Measurements from ENCODE around the gene KLHL13.

The KLHL13 gene

GRCh38 chrX:118047446-118048186 lies 69.0 kb downstream of the KLHL13 start:
- DNase-seq (ENCODE audit: extremely low read depth, insufficient read length): no peak
- no peak for TF ChIP-seq CTCF (IDR thresholded peaks at IDR 0.05; ENCODE audit: insufficient read depth, low read length, poor library complexity, severe bottlenecking)
- Histone ChIP-seq H3K4me3 (replicated peaks; ENCODE audit: low read depth, low read length) (no peak overlapping the region), H3K36me3 (ENCODE audit: control insufficient read depth, insufficient read depth, low read length) (no peaks in the 10 kb centered on the region), H3K27me3 (replicated peaks; ENCODE audit: control insufficient read depth, insufficient read depth, low read length) (no peaks in the 10 kb centered on the region)

GRCh38 chrX:118039591-118039990 lies 77.0 kb downstream of the KLHL13 start:
- no peak overlapping the region for H3K4me3 ChIP-seq (replicated peaks; ENCODE audit: low read depth, low read length)
- TF ChIP-seq CTCF (IDR thresholded peaks at IDR 0.05; ENCODE audit: insufficient read depth, low read length, poor library complexity, severe bottlenecking): no peak
- DNase-seq (ENCODE audit: extremely low read depth, insufficient read length): no peak
- H3K36me3 ChIP-seq (ENCODE audit: control insufficient read depth, insufficient read depth, low read length): no peaks in the 10 kb centered on the region
- no peaks in the 10 kb centered on the region; the same call in 1 of the 2 replicates for H3K27me3 ChIP-seq (replicated peaks; ENCODE audit: control insufficient read depth, insufficient read depth, low read length)

GRCh38 chrX:118038614-118039365 lies 77.8 kb downstream of the KLHL13 start:
- Histone ChIP-seq H3K36me3 (ENCODE audit: control insufficient read depth, insufficient read depth, low read length) (no peaks in the 10 kb centered on the region), H3K27me3 (replicated peaks; ENCODE audit: control insufficient read depth, insufficient read depth, low read length) (no peaks in the 10 kb centered on the region; the same call in 1 of the 2 replicates), H3K4me3 (replicated peaks; ENCODE audit: low read depth, low read length) (no peak overlapping the region)
- DNase-seq (ENCODE audit: extremely low read depth, insufficient read length): no peak
- no peak for TF ChIP-seq CTCF (IDR thresholded peaks at IDR 0.05; ENCODE audit: insufficient read depth, low read length, poor library complexity, severe bottlenecking)

GRCh38 chrX:118026631-118027030 lies 90.0 kb downstream of the KLHL13 start:
- no peak for TF ChIP-seq CTCF (IDR thresholded peaks at IDR 0.05; ENCODE audit: insufficient read depth, low read length, poor library complexity, severe bottlenecking)
- no peak for DNase-seq (ENCODE audit: extremely low read depth, insufficient read length)
- H3K27me3 ChIP-seq (replicated peaks; ENCODE audit: control insufficient read depth, insufficient read depth, low read length): no peaks in the 10 kb centered on the region
- H3K36me3 ChIP-seq (ENCODE audit: control insufficient read depth, insufficient read depth, low read length): no peaks in the 10 kb centered on the region
- H3K4me3 ChIP-seq (replicated peaks; ENCODE audit: low read depth, low read length): no peak overlapping the region

- DNase-seq (ENCODE audit: extremely low read depth, insufficient read length): no peak
- Histone ChIP-seq H3K4me3 (replicated peaks; ENCODE audit: low read depth, low read length) (no peak overlapping the region), H3K36me3 (ENCODE audit: control insufficient read depth, insufficient read depth, low read length) (no peaks in the 10 kb centered on the region), H3K27me3 (replicated peaks; ENCODE audit: control insufficient read depth, insufficient read depth, low read length) (no peaks in the 10 kb centered on the region)
- no peak for TF ChIP-seq CTCF (IDR thresholded peaks at IDR 0.05; ENCODE audit: insufficient read depth, low read length, poor library complexity, severe bottlenecking)
Measured at GRCh38 chrX:118025226-118025625, 91.4 kb downstream of the KLHL13 start.

Data from GM06990 (cell line).